Hepatocyte (in vitro differentiated cells): ENCODE results near the gene MRTFB.

Experiments
- CTCF ChIP-seq: fragments of 200-600 bp; sonication (generic); IDR thresholded peaks from 2 replicates; pipeline ENCODE4 v1.5.1; 2016; ENCODE audit warnings: antibody characterized with exemption, mild to moderate bottlenecking; ENCODE audit not compliant: poor library complexity
- EZH2 ChIP-seq: fragments of 200-600 bp; sonication (generic); IDR thresholded peaks from 2 replicates; pipeline ENCODE4 v1.6.1; 2016; ENCODE audit warnings: antibody characterized with exemption, mild to moderate bottlenecking, borderline replicate concordance

GRCh38 chr16:14196011-14196410 lies 124.9 kb downstream of the MRTFB start:
- TF ChIP-seq CTCF = no peak
- no peak for TF ChIP-seq EZH2
